SIG-M5 treated with dmso at 0.1 percent for 504 hours (cell line): Measurements from ENCODE around the gene FAM219B.

Experiments used
- DNase-seq: peaks from one replicate; lab custom pipeline; 2025; ENCODE audit not compliant: unreplicated experiment; lab: John Stamatoyannopoulos, UW

The FAM219B gene

GRCh38 chr15:74851960-74852359, 54.7 kb downstream of the FAM219B start:
- no peak for DNase-seq

DNA sequence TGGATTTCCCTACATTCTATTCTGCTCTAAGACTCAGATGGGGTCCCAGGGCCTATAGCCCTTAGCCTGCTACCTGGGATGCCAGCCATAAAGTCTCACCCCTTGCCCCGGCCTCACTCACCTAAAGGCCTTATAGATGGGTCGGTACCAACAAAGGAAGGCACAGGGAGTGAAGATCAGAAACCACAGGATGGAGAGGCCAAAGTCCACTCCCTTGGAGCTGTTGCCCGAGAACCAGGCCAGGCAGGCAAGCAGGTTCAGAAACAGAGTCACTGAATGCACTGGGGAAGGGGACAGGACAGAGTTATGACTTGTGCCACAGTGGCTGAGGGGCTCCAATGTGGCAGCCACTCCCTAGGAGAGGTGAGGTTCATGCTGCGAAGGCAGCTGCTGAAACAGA, 56.3 kb downstream of the FAM219B start:
- no peak for DNase-seq
